ENCODE measurements around the gene CDIPT.
"Not testable (repeated sequence)": the region's sequence is repeated elsewhere in the genome, so short reads cannot be mapped to it uniquely, and the experiment has no call there.

The CDIPT gene

GRCh38 chr16:29858149-29858849, 4.7 kb downstream of the CDIPT start:
- no peak for DNase-seq (ENCODE audit: low spot score)

GRCh38 chr16:29857133-29857760, 5.8 kb downstream of the CDIPT start:
- DNase-seq (ENCODE audit: low spot score): no peak

- DNase-seq (ENCODE audit: low spot score): no peak
These were observed 8.4 kb downstream of the CDIPT start for GRCh38 chr16:29854520-29855100.

- DNase-seq (ENCODE audit: low spot score): no peak
These were observed 10.4 kb downstream of the CDIPT start for GRCh38 chr16:29852654-29853053.

GRCh38 chr16:29850998-29851397, 12.0 kb downstream of the CDIPT start:
- no peak for DNase-seq (ENCODE audit: low spot score)

- no peak for DNase-seq (ENCODE audit: low spot score)
These were observed 13.5 kb downstream of the CDIPT start for GRCh38 chr16:29849505-29849904.

- peak; percentile 76 for DNase-seq (ENCODE audit: low spot score)
These were observed 14.4 kb downstream of the CDIPT start for GRCh38 chr16:29848420-29849297.

GRCh38 chr16:29845656-29846055, 17.4 kb downstream of the CDIPT start:
- DNase-seq (ENCODE audit: low spot score): no peak

GRCh38 chr16:29844575-29845331, 18.3 kb downstream of the CDIPT start:
- DNase-seq (ENCODE audit: low spot score): no peak

GRCh38 chr16:29843931-29844330, 19.1 kb downstream of the CDIPT start:
- DNase-seq (ENCODE audit: low spot score): no peak

- DNase-seq (ENCODE audit: low spot score): no peak
These were observed 20.2 kb downstream of the CDIPT start for GRCh38 chr16:29842732-29843346.

- DNase-seq (ENCODE audit: low spot score): no peak
These were observed 21.4 kb downstream of the CDIPT start for GRCh38 chr16:29841631-29842030.

- DNase-seq (ENCODE audit: low spot score): no peak
These were observed 22.8 kb downstream of the CDIPT start for GRCh38 chr16:29840240-29840639.

GRCh38 chr16:29839822-29840221, 23.2 kb downstream of the CDIPT start:
- no peak for DNase-seq (ENCODE audit: low spot score)

GRCh38 chr16:29837841-29838240, 25.2 kb downstream of the CDIPT start:
- DNase-seq (ENCODE audit: low spot score): no peak

- DNase-seq (ENCODE audit: low spot score): no peak
These were observed 26.4 kb downstream of the CDIPT start for GRCh38 chr16:29836623-29837022.

GRCh38 chr16:29835926-29836325, 27.1 kb downstream of the CDIPT start:
- DNase-seq (ENCODE audit: low spot score): no peak

- no peak for DNase-seq (ENCODE audit: low spot score)
These were observed 28.9 kb downstream of the CDIPT start for GRCh38 chr16:29834079-29834478.

- not testable (repeated sequence) for DNase-seq (ENCODE audit: low spot score)
These were observed 29.8 kb downstream of the CDIPT start for GRCh38 chr16:29833219-29833618.

GRCh38 chr16:29831490-29831889, 31.5 kb downstream of the CDIPT start:
- DNase-seq (ENCODE audit: low spot score): no peak

- no peak for DNase-seq (ENCODE audit: low spot score)
These were observed 32.3 kb downstream of the CDIPT start for GRCh38 chr16:29830774-29831173.
